Panc1 (cell line): ENCODE measurements around the gene PEF1. TPM values are rescaled to one million over a fixed set of nuclear protein-coding genes. Genes with fewer than 3 reads are reported as not detected.

Experiments
- ATAC-seq: fragments of 200-7000 bp; cut with Tn5 transposase; 2 replicates; pipeline ENCODE4 v1.9.1; 2020; ENCODE audit warnings: mild to moderate bottlenecking, moderate library complexity
- BruUV-seq: library from RNA; stranded (reverse); fragments of 400-500 nt; replicated peaks from 2 replicates; lab custom pipeline; 2021; lab: Mats Ljungman, UMichigan
- CTCF ChIA-PET: fragments of 300-600 bp; sonication (Branson Sonifier 250); formaldehyde crosslinking; loops from one replicate; lab custom pipeline; 2022; ENCODE audit warnings: antibody characterized with exemption; lab: Charles Lee
- POLR2A ChIA-PET: fragments of 300-600 bp; sonication (Branson Sonifier 250); formaldehyde crosslinking; loops from one replicate; lab custom pipeline; 2022; ENCODE audit warnings: antibody characterized with exemption; lab: Charles Lee
- DNase-seq: peaks from one replicate; pipeline ENCODE4 v3.0.0-alpha.2; 2010; ENCODE audit warnings: low read depth, low spot score
- H3K27ac ChIP-seq: 2 replicates; pipeline ENCODE4 v1.5.1; 2011; ENCODE audit warnings: mild to moderate bottlenecking, low read length, inconsistent platforms
- H3K27me3 ChIP-seq: fragments of 200-500 bp; sonication (Bioruptor generic); 2 replicates; pipeline ENCODE4 v1.6.0; 2014; ENCODE audit warnings: low read length, inconsistent platforms; ENCODE audit not compliant: control insufficient read depth, insufficient read depth
- H3K36me3 ChIP-seq: fragments of 200-500 bp; sonication (Bioruptor generic); 2 replicates; pipeline ENCODE4 v1.5.1; 2014; ENCODE audit warnings: inconsistent platforms, mild to moderate bottlenecking, low read length, moderate library complexity; ENCODE audit not compliant: control insufficient read depth, insufficient read depth
- H3K4me1 ChIP-seq: 2 replicates; pipeline ENCODE4 v1.5.1; 2011; ENCODE audit warnings: inconsistent platforms, mild to moderate bottlenecking, low read length, moderate library complexity; ENCODE audit not compliant: control insufficient read depth, insufficient read depth
- H3K4me3 ChIP-seq, 2 experiments: 2 replicates each; pipeline ENCODE4 v1.5.1; 2011 to 2012; ENCODE audit warnings: low read depth in 2 of 2, low read length in 2 of 2, mild to moderate bottlenecking in 2 of 2, inconsistent platforms in 1 of 2, moderate library complexity in 1 of 2
- H3K9me3 ChIP-seq: fragments of 200-500 bp; sonication (Bioruptor generic); 2 replicates; pipeline ENCODE4 v1.5.1; 2014; ENCODE audit warnings: low read depth, mild to moderate bottlenecking, inconsistent platforms, low read length, moderate library complexity; ENCODE audit not compliant: control insufficient read depth, insufficient read depth
- CTCF ChIP-seq: fragments of 450-650 bp; IDR thresholded peaks from 2 replicates; pipeline ENCODE4 v1.5.1; 2017; ENCODE audit warnings: mild to moderate bottlenecking
- POLR2AphosphoS5 ChIP-seq: IDR thresholded peaks from 2 replicates; pipeline ENCODE4 v1.6.1; 2012; ENCODE audit warnings: mild to moderate bottlenecking, low read depth, low read length, moderate library complexity
- REST ChIP-seq, 2 experiments: IDR thresholded peaks; 2 replicates each; pipeline ENCODE4 v1.6.1; 2011 to 2012; ENCODE audit warnings: low read depth in 2 of 2, control low read depth in 1 of 2, low read length in 1 of 2, mild to moderate bottlenecking in 1 of 2, moderate library complexity in 1 of 2; ENCODE audit not compliant: insufficient read depth in 1 of 2
- SIN3A ChIP-seq: IDR thresholded peaks from 2 replicates; pipeline ENCODE4 v1.6.1; 2012; ENCODE audit warnings: low read depth, mild to moderate bottlenecking, low read length, moderate library complexity, borderline replicate concordance; ENCODE audit not compliant: insufficient read depth
- TCF7L2 ChIP-seq: IDR thresholded peaks from 2 replicates; pipeline ENCODE4 v1.6.1; 2011; ENCODE audit warnings: mild to moderate bottlenecking, low read depth, low read length, inconsistent platforms
- in situ Hi-C: cut with HindIII; loops from 2 replicates; pipeline ENCODE4 v1.10.0; 2016; ENCODE audit warnings: low sequenced_read_pairs, low pct_unique_long_range_greater_than_20kb
- intact Hi-C: fragments of 100-400 bp; cut with micrococcal nuclease; formaldehyde crosslinking; loops from one replicate; pipeline ENCODE4 v1.10.0; 2022; ENCODE audit not compliant: unreplicated experiment
- total RNA-seq: library from RNA; stranded (reverse); gene quantifications from one replicate; pipeline ENCODE4 v1.2.1, GENCODE V29; 2021; ENCODE audit not compliant: unreplicated experiment

PEF1 gene
- total RNA-seq, 1 experiment from 2014 or later, result 58.4 TPM

- no TSS peak for BruUV-seq
- CTCF ChIA-PET, result interaction anchor here (0.7 to 1.0 kb wide), 3 partner anchors 16 to 410 kb away, joined by 3 to 10 read pairs (median 6); no protein-coding TSS in a partner anchor
- no peaks in the 10 kb centered on the region for H3K36me3 ChIP-seq
- no peaks in the 10 kb centered on the region for H3K27me3 ChIP-seq
- TF ChIP-seq POLR2AphosphoS5 (no peak), CTCF (peak; percentile 94)
- no peaks in the 10 kb centered on the region for H3K9me3 ChIP-seq
- intact Hi-C loops (loop anchor here (2.0 kb wide), 1 partner anchor 29 kb away; no protein-coding TSS in a partner anchor), in situ Hi-C loops (no loop called here)
- DNase-seq (peak; percentile 47), ATAC-seq (peak; percentile 94)
- H3K27ac ChIP-seq, result no peak overlapping the region
- H3K4me1 ChIP-seq, result peaks cover 21% of the 10 kb centered on the region
- POLR2A ChIA-PET, result no interaction called here
- no peak overlapping the region for H3K4me3 ChIP-seq
Measured at GRCh38 chr1:31593770-31594632, 50.7 kb downstream of the PEF1 start.

GRCh38 chr1:31593136-31593665 is 51.5 kb downstream of the PEF1 start:
- Histone ChIP-seq H3K36me3 (no peaks in the 10 kb centered on the region), H3K4me1 (peaks cover 25% of the 10 kb centered on the region), H3K4me3 (no peak overlapping the region), H3K27me3 (no peaks in the 10 kb centered on the region), H3K9me3 (no peaks in the 10 kb centered on the region), H3K27ac (no peak overlapping the region)
- BruUV-seq, result no TSS peak
- ATAC-seq (no peak), DNase-seq (no peak)
- in situ Hi-C loops (no loop called here), intact Hi-C loops (loop anchor here (2.0 kb wide), 1 partner anchor 28 kb away; no protein-coding TSS in a partner anchor)
- POLR2A ChIA-PET, result no interaction called here
- no peak for TF ChIP-seq POLR2AphosphoS5
- no peak for TF ChIP-seq CTCF
- no peak for TF ChIP-seq REST (IDR thresholded peaks at IDR 0.05; ENCODE audit: insufficient read depth in 1 of 2, low read depth in 2 of 2, low read length in 1 of 2)
- no peak for TF ChIP-seq TCF7L2
- no peak for TF ChIP-seq SIN3A
- CTCF ChIA-PET, result interaction anchor here (0.6 to 1.0 kb wide), 3 partner anchors 15 to 310 kb away, joined by 3 to 10 read pairs (median 6); no protein-coding TSS in a partner anchor
